ENCODE measurements around the gene LILRA1.
"Not testable (repeated sequence)": the region's sequence is repeated elsewhere in the genome, so short reads cannot be mapped to it uniquely, and the experiment has no call there.

LILRA1 gene

GRCh38 chr19:54630782-54631181 lies 37.4 kb downstream of the LILRA1 start:
- Histone ChIP-seq H3K27ac (ENCODE audit: low read length) (no peak overlapping the region), H3K27me3 (ENCODE audit: insufficient read depth, low read length) (no peaks in the 10 kb centered on the region), H3K36me3 (ENCODE audit: insufficient read depth, low read depth, low read length) (no peaks in the 10 kb centered on the region), H3K4me3 (ENCODE audit: low read length) (no peak overlapping the region), H3K9ac (ENCODE audit: low read depth, low read length) (no peak overlapping the region), H3K4me1 (ENCODE audit: insufficient read depth, low read length) (no peaks in the 10 kb centered on the region), H3K9me3 (ENCODE audit: insufficient read depth, low read depth, low read length) (peaks cover 71% of the 10 kb centered on the region)

GRCh38 chr19:54631489-54632337 lies 38.3 kb downstream of the LILRA1 start:
- not testable (repeated sequence) for H3K4me1 ChIP-seq (ENCODE audit: insufficient read depth, low read length); H3K36me3 ChIP-seq (ENCODE audit: insufficient read depth, low read depth, low read length); H3K27ac ChIP-seq (ENCODE audit: low read length); H3K9ac ChIP-seq (ENCODE audit: low read depth, low read length); H3K27me3 ChIP-seq (ENCODE audit: insufficient read depth, low read length); H3K4me3 ChIP-seq (ENCODE audit: low read length)
- H3K9me3 ChIP-seq (ENCODE audit: insufficient read depth, low read depth, low read length), result peaks cover 64% of the 10 kb centered on the region

GRCh38 chr19:54632517-54632916 lies 39.1 kb downstream of the LILRA1 start:
- not testable (repeated sequence) for H3K4me1 ChIP-seq (ENCODE audit: insufficient read depth, low read length); H3K27me3 ChIP-seq (ENCODE audit: insufficient read depth, low read length); H3K27ac ChIP-seq (ENCODE audit: low read length)

GRCh38 chr19:54633401-54633800 lies 40.0 kb downstream of the LILRA1 start:
- Histone ChIP-seq H3K27me3 (ENCODE audit: insufficient read depth, low read length) (no peaks in the 10 kb centered on the region), H3K9ac (ENCODE audit: low read depth, low read length) (no peak overlapping the region), H3K4me3 (ENCODE audit: low read length) (no peak overlapping the region), H3K4me1 (ENCODE audit: insufficient read depth, low read length) (no peaks in the 10 kb centered on the region), H3K9me3 (ENCODE audit: insufficient read depth, low read depth, low read length) (peaks cover 62% of the 10 kb centered on the region), H3K27ac (ENCODE audit: low read length) (no peak overlapping the region), H3K36me3 (ENCODE audit: insufficient read depth, low read depth, low read length) (no peaks in the 10 kb centered on the region)

More at GRCh38 chr19:54632517-54632916, 39.1 kb downstream of the LILRA1 start:
- H3K4me3 ChIP-seq (ENCODE audit: low read length); H3K36me3 ChIP-seq (ENCODE audit: insufficient read depth, low read depth, low read length); H3K9ac ChIP-seq (ENCODE audit: low read depth, low read length): not testable (repeated sequence)
- peaks cover 62% of the 10 kb centered on the region for H3K9me3 ChIP-seq (ENCODE audit: insufficient read depth, low read depth, low read length)

- H3K27me3 ChIP-seq (ENCODE audit: insufficient read depth, low read length); H3K9ac ChIP-seq (ENCODE audit: low read depth, low read length); H3K27ac ChIP-seq (ENCODE audit: low read length); H3K4me1 ChIP-seq (ENCODE audit: insufficient read depth, low read length); H3K4me3 ChIP-seq (ENCODE audit: low read length); H3K36me3 ChIP-seq (ENCODE audit: insufficient read depth, low read depth, low read length): not testable (repeated sequence)
- peaks cover 64% of the 10 kb centered on the region for H3K9me3 ChIP-seq (ENCODE audit: insufficient read depth, low read depth, low read length)
These were observed 42.6 kb downstream of the LILRA1 start for GRCh38 chr19:54636081-54636480.

GRCh38 chr19:54638683-54639082 lies 45.3 kb downstream of the LILRA1 start:
- H3K9me3 ChIP-seq (ENCODE audit: insufficient read depth, low read depth, low read length), result peaks cover 62% of the 10 kb centered on the region
- H3K4me1 ChIP-seq (ENCODE audit: insufficient read depth, low read length), result no peaks in the 10 kb centered on the region
- H3K36me3 ChIP-seq (ENCODE audit: insufficient read depth, low read depth, low read length), result no peaks in the 10 kb centered on the region
- no peaks in the 10 kb centered on the region for H3K27me3 ChIP-seq (ENCODE audit: insufficient read depth, low read length)
- H3K27ac ChIP-seq (ENCODE audit: low read length), result no peak overlapping the region
- H3K9ac ChIP-seq (ENCODE audit: low read depth, low read length), result no peak overlapping the region
- no peak overlapping the region for H3K4me3 ChIP-seq (ENCODE audit: low read length)

- H3K27ac ChIP-seq (ENCODE audit: low read length); H3K27me3 ChIP-seq (ENCODE audit: insufficient read depth, low read length); H3K4me3 ChIP-seq (ENCODE audit: low read length); H3K9ac ChIP-seq (ENCODE audit: low read depth, low read length); H3K36me3 ChIP-seq (ENCODE audit: insufficient read depth, low read depth, low read length); H3K4me1 ChIP-seq (ENCODE audit: insufficient read depth, low read length): not testable (repeated sequence)
- peaks cover 88% of the 10 kb centered on the region for H3K9me3 ChIP-seq (ENCODE audit: insufficient read depth, low read depth, low read length)
These were observed 49.5 kb downstream of the LILRA1 start for GRCh38 chr19:54642953-54643352.

GRCh38 chr19:54643583-54643982 lies 50.2 kb downstream of the LILRA1 start:
- not testable (repeated sequence) for H3K9ac ChIP-seq (ENCODE audit: low read depth, low read length); H3K4me3 ChIP-seq (ENCODE audit: low read length); H3K27me3 ChIP-seq (ENCODE audit: insufficient read depth, low read length); H3K27ac ChIP-seq (ENCODE audit: low read length); H3K4me1 ChIP-seq (ENCODE audit: insufficient read depth, low read length); H3K36me3 ChIP-seq (ENCODE audit: insufficient read depth, low read depth, low read length)
- peaks cover 88% of the 10 kb centered on the region for H3K9me3 ChIP-seq (ENCODE audit: insufficient read depth, low read depth, low read length)

GRCh38 chr19:54644056-54644455 lies 50.6 kb downstream of the LILRA1 start:
- Histone ChIP-seq H3K27me3 (ENCODE audit: insufficient read depth, low read length) (no peaks in the 10 kb centered on the region), H3K9me3 (ENCODE audit: insufficient read depth, low read depth, low read length) (peaks cover 88% of the 10 kb centered on the region), H3K9ac (ENCODE audit: low read depth, low read length) (no peak overlapping the region), H3K4me1 (ENCODE audit: insufficient read depth, low read length) (no peaks in the 10 kb centered on the region), H3K36me3 (ENCODE audit: insufficient read depth, low read depth, low read length) (no peaks in the 10 kb centered on the region), H3K4me3 (ENCODE audit: low read length) (no peak overlapping the region), H3K27ac (ENCODE audit: low read length) (no peak overlapping the region)

GRCh38 chr19:54646331-54646841 lies 53.0 kb downstream of the LILRA1 start:
- no peak overlapping the region for H3K27ac ChIP-seq (ENCODE audit: low read length)
- peaks cover 83% of the 10 kb centered on the region for H3K9me3 ChIP-seq (ENCODE audit: insufficient read depth, low read depth, low read length)
- no peak overlapping the region for H3K9ac ChIP-seq (ENCODE audit: low read depth, low read length)
- H3K4me3 ChIP-seq (ENCODE audit: low read length), result no peak overlapping the region
- no peaks in the 10 kb centered on the region for H3K36me3 ChIP-seq (ENCODE audit: insufficient read depth, low read depth, low read length)
- H3K4me1 ChIP-seq (ENCODE audit: insufficient read depth, low read length), result no peaks in the 10 kb centered on the region
- no peaks in the 10 kb centered on the region for H3K27me3 ChIP-seq (ENCODE audit: insufficient read depth, low read length)

- Histone ChIP-seq H3K36me3 (ENCODE audit: insufficient read depth, low read depth, low read length) (no peaks in the 10 kb centered on the region), H3K4me1 (ENCODE audit: insufficient read depth, low read length) (no peaks in the 10 kb centered on the region), H3K9ac (ENCODE audit: low read depth, low read length) (no peak overlapping the region), H3K27ac (ENCODE audit: low read length) (no peak overlapping the region), H3K9me3 (ENCODE audit: insufficient read depth, low read depth, low read length) (peaks cover 85% of the 10 kb centered on the region), H3K27me3 (ENCODE audit: insufficient read depth, low read length) (no peaks in the 10 kb centered on the region), H3K4me3 (ENCODE audit: low read length) (no peak overlapping the region)
These were observed 54.7 kb downstream of the LILRA1 start for GRCh38 chr19:54648129-54648528.

GRCh38 chr19:54650108-54650655 lies 56.8 kb downstream of the LILRA1 start:
- H3K4me3 ChIP-seq (ENCODE audit: low read length), result no peak overlapping the region
- peaks cover 91% of the 10 kb centered on the region for H3K9me3 ChIP-seq (ENCODE audit: insufficient read depth, low read depth, low read length)
- H3K9ac ChIP-seq (ENCODE audit: low read depth, low read length), result no peak overlapping the region
- no peak overlapping the region for H3K27ac ChIP-seq (ENCODE audit: low read length)
- no peaks in the 10 kb centered on the region for H3K27me3 ChIP-seq (ENCODE audit: insufficient read depth, low read length)
- no peaks in the 10 kb centered on the region for H3K36me3 ChIP-seq (ENCODE audit: insufficient read depth, low read depth, low read length)
- no peaks in the 10 kb centered on the region for H3K4me1 ChIP-seq (ENCODE audit: insufficient read depth, low read length)

All from iPS-20b (cell line).